ENCODE measurements around the gene KLK13.

KLK13 gene

DNA sequence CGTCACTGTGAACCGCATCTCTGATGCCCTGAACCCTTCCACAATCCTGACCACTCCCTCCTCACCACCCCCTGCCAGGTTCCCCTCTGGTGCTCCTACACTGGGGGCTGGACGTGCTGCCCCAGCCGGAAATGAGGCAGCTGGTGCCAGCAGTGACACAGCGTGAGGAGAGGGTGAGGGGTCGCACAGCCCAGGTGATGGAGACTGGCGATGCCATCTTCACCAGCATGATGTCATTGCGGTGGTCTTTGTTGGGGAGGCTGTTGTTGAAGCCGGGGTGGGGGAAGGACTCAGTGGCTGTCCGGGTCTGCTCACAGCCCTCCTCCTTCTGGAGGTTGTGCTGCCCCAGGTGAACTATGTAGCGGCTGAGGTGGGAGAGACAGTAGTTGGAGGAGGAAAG is 40.9 kb downstream of the KLK13 start:
- no peak for DNase-seq (ENCODE audit: low read depth in 3 of 3, low spot score in 1 of 3)

DNA sequence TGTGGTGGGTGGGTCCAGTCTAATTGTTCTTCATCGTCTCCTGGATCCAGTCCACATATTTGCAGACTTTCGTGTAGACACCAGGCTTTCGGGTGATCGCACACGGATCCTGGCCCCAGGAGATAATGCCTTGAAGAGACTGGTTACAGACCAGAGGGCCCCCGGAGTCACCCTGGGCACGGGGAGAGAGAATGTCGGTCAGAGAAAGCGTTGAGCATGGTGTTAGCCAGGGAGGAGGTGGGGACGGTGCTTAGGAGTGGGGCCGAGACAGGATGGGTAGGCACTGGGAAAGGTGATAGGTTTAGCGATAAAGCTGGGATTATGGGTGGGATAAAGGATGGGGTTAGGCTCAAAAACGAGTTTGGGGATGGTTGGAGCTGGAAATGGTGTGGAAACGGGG is 42.4 kb downstream of the KLK13 start:
- no peak for DNase-seq (ENCODE audit: low read depth in 3 of 3, low spot score in 1 of 3)

DNA sequence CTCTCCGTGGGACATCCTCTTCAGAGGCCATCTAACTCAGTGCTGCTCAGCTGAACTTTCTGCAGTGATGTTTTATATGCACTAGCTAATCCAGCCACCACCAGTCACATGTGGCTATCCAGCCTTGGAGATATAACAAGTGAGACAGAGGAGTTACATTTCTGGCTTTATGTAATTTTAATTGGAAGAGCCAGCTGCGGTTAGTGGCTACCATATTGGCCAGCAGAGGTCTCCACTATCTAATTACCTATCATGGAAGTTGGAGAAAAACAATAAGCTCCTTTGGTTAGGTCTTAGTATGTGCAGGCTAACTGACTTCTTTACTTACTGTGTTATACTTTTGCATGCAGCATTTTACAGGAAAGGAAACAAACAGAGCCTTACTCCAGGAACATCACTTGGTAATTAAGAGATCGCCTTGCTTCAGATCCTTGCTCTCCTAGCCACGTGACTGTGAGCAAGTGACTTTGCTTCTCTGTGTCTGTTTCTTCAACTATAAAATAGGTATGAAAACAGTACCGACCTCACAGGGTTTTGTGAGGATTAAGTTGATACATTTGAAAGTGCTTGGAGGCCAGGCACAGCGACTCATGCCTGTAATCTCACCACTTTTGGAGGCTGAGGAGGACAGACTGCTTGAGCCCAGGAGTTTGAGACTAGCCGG is 43.8 kb downstream of the KLK13 start:
- DNase-seq (ENCODE audit: low read depth in 3 of 3, low spot score in 1 of 3) = no peak

DNA sequence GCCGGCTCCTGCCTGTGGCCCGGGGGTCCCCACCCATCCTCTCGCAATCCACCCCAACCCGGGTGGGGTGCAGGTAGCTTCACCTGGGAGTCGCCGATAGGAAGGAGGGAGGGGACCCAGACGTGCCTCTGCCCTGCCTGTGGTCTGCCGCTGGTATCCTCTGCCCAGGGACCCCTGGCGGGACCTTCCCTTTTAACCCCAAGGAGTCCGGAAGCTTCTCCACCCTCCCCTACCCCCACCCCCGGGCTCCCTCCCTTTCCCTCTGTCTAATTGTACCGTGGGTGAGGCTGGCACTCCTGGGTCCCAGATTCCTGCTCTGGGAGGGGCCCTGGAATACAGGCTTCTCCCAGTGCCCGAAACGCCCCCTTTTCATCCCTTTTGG is 45.4 kb downstream of the KLK13 start, which contains the start of gene KLK10:
KLK10 (minus strand) TSS at position 166 of the 382 bp plus-strand sequence. CDS start 579 bp downstream, outside the sequence.
- DNase-seq (ENCODE audit: low read depth in 3 of 3, low spot score in 1 of 3) = no peak

DNA sequence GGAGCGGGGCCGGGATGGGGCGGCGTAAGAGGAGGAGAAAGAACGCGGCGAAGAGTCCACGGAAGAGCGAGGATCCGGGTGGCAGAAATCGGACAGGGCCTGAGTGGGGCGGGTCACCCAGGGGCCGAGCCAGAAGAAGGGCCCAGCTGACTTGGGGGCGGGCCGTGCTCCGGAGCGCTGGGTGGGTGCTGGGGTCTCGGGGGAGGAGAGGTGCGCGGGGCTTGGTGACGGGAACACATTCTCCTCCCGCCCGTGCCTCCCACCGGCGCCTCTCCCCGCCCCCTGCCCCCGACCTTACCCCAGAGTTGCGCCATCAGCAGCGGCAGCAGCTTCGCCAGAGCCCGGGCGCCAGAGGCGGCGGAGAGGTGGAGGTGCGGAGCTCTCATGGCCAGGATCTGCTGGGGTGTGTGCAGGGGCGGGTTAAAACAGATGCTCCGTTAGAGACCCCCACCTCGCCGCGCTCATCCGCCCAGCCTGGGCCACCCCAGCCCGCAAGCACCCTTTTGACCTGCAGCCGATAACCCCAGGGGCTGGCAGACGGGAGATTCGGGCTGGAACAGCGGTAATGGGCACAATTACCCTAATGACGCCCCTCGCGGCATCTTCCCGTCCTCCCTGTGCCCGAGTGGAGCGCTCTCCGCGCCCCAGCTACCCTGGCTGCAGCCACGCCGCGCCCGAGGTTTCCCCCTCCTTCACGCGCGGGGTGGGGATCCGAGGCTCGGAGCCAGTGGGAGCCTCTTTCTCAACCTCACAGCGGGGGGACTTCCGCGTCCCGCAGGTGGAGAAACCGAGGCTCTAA is 45.9 kb downstream of the KLK13 start:
- no peak for DNase-seq (ENCODE audit: low read depth in 3 of 3, low spot score in 1 of 3)

DNA sequence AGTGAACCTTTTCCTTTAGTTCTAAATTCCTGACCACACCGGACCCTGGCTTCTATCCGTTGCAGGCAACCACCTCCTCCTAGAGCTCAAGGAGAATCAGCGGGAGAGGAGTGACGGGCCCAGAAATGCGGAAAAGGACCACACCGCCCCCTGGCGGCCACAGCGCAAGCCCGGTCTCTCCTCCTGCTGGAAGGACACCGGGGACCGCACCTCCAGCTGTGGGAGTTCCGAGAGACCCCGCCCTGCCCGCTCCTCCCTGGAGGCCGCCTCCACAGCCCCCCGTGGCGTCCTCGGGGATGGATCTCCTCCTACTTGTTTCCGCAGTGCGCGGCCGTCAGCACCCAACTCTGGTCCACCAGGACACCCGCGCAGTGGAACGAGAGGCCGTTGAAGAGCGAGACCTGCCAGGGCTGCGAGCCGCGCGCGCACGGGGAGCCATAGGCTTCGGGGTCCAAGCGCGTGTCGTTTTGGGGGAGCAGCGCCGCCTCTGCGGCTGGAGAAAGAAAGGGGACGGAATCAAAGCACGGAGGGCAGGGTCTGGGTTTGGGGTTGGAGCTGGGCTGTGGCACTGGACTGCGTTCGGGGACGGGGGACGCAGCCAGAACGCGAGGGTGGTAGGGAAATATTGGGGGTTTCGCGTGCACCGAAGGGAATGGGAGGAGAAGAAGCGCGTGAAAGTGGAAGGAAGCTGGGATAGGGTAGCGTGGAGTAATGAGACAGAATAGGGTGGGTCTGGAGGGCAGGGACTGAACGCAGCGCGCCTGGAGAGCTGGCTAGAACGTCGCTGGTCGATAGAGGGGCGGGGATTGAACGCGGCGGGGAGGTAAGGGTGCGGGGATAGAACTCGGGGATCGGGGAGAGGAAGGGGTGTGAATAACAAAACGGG is 47.9 kb downstream of the KLK13 start:
- peak in 2 of 3 donors; percentile 5 to 61 for DNase-seq (ENCODE audit: low read depth in 3 of 3, low spot score in 1 of 3)

DNA sequence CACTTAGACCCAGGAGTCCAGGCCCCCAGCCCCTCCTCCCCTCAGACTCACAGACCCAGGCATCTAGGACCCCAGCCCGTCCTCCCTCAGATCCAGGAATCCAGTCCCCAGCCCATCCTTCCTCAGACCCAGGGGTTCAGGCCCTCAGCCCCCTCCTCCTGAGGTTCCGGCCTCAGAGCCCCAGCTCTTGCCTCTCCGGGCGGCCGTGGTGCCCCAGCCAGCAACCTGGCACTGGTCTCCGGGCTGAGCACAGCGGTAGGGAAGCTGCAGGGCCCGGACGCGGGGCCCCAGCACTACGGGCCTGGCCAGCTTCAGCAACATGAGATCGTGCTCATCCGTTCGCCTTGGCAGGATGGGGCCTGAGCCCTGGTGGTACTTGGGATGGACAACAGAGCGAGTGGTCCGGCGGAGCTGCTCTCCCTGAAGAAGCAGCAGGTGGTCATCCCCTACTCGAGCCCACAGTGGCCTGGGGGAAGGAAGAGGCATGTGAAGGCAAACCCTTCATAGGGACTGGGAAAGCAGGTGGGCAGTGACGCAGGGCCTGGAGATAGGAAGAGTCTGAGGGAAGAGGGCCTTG is 49.1 kb downstream of the KLK13 start:
- DNase-seq (ENCODE audit: low read depth in 3 of 3, low spot score in 1 of 3) = no peak

DNA sequence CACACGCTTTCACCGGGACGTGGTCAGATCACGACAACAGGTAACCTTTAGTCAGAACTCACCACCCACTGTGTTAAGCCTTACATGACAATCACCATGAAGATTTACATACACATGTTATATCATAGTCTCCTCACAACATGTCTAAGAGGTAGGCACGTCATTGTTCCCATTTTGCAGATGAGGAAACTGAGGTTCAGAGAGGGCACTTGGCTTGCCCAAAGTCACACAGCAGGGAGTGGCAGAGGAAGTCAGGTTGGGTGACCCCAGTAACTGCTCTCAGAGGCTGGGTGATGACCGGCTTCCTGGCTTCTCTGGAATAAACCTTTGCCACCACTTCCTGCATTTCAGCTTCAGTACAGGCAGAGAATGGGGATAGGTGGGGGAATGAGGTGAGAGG is 50.6 kb downstream of the KLK13 start:
- no peak for DNase-seq (ENCODE audit: low read depth in 3 of 3, low spot score in 1 of 3)

DNA sequence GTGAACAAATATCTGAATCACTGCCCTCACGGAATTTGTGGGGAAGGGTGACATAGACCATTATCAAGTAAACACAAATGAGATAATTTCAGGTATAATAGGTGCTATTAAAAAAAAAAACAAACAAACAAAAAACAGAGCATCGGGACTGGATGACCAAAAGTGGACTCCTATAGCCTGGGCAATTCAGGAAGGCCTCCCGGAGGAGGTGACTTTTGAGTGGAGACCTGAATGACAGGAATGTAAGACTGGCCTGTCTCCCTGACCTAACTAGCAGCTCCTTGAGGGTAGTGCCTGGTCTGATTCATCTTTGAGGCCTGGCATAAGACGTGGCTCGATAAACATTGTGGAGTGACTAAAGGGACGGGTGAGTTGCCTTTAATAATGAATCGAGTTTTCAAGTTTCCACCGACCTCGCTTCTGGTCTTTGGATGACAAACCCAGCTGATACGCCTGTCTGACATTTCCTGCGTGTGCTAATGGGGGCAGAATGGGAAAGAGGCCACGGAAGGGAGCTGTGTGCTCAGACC is 52.2 kb downstream of the KLK13 start:
- DNase-seq (ENCODE audit: low read depth in 3 of 3, low spot score in 1 of 3) = no peak

DNA sequence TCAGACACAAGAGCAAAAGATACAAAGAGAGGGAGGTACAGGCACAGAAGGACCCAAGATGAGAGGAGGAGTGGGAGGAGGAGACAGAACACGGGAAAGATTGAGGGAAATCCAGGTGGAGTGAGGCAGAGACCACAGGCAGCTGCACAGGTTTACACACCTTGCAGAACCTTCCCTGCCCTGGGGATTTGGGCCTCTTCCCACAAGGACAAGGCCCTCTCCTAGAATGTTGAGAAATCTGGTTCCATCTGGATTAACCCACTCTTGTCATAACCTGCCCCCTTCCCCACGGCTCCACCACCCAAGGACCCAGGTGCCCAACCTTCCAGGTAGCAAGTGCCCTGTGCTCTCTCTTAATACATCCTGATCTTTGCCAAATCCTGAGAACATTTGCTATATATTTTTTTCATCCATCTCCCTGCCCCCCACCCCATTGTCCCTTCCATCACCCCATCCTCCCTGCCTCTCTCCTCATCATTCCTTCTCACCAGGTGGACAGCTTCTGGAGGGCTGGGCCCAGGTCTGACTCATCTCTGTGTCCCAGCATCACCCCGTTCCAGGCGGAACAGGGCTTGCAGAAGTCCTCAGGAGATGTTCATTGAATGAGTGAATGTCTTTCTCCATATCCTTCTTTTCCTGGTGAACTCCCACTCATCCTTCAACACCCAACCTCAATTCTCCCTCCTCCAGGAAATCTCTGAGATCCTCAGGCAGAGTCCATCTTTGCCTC is 54.7 kb downstream of the KLK13 start:
- no peak for DNase-seq (ENCODE audit: low read depth in 3 of 3, low spot score in 1 of 3)

DNA sequence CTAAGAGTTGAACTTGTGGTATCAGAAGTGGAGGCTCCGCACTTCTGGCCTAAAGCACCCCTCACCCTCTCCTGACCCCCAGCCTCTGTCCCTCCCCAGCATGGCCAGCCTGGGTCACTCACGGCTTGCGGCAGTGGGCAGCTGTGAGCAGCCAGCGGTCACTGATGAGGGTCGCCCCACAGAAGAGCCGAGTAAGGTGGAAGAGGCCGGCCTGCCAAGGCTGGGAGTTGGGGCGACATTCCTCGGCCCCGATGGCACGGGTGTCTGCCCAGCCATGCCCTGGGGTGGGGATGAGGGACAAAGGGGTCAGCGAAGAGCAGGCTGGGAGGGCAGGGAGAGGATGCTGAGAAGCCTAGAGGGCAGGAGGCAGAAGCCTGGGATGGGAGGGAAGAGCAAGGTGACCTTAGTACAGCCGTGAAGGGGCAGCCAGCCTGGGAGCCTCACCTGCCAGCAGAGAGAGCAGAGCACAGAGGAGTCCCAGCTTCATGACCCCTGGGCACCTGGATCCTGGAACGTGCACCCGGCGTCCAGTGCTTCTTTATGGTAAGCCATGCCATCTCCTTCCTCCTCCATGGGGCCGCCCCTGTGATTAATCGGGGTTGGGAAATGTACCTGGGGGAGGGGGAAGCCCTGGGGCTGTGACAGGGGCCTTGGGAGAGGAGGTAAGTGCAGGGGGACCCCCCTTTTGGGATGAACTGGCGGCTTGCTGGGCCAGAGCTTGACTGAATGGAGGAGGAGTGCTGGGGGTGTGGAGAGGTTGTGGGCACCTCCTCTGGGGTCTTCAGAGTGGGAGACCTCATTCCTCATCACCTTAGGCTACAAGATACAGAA is 55.6 kb downstream of the KLK13 start:
- no peak for DNase-seq (ENCODE audit: low read depth in 3 of 3, low spot score in 1 of 3)

DNA sequence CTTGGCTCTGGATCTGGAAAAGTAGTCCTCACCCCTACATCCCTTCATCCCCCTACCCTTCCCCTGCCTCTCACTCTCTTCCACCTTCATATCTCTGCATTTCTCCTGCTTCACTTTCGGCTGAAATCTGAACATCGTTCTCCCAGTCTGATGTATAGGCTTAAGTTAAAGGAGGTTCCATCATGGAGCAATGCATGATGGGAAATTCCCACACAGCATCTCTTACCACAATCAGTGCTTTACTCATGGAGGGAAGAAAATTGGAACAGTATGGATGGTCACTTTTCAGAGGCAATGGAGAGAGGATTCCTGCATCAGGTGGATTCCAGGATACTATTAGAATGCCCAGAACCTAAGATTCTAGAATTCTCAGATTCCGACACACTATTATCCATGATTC is 57.4 kb downstream of the KLK13 start:
- no peak for DNase-seq (ENCODE audit: low read depth in 3 of 3, low spot score in 1 of 3)

DNA sequence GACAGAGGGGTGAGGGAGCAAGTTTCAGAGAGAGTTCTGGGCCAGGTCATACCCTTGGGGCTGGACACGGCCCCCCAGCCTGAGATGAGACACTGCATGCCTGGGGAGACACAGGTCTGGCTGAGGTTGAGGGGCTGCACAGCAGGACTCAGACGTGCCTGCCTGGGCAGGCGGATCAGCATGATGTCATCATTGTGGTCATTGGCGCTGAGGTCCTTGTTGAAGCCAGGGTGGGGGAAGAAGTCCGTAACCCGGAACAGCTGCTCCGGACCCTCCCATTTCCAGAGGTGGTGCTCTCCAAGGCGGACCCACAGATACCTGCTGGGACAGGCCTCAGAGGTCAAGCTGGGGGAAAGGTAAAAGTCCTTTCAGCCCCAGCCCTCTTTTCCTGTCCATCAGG is 58.5 kb downstream of the KLK13 start:
- no peak for DNase-seq (ENCODE audit: low read depth in 3 of 3, low spot score in 1 of 3)

All from stimulated activated CD4-positive, alpha-beta T cell treated with anti-CD3 and anti-CD28 coated beads, TNF-alpha, amount 100 ng/mL, for 1 hour (primary cell).